GM12878 (cell line): ENCODE measurements around the gene SNX3. TPM values are rescaled to one million over a fixed set of nuclear protein-coding genes. Genes with fewer than 3 reads are reported as not detected.

ENCODE experiments used
- CHD2 ChIP-seq: IDR thresholded peaks from 2 replicates; pipeline ENCODE4 v1.6.1; 2011; ENCODE audit warnings: low read depth, low read length, improper control_type of control experiment, borderline replicate concordance
- CREM ChIP-seq: IDR thresholded peaks from 2 replicates; pipeline ENCODE4 v1.6.1; 2014; ENCODE audit warnings: antibody characterized with exemption, low read depth
- HCFC1 ChIP-seq: fragments of 150-350 bp; IDR thresholded peaks from 2 replicates; pipeline ENCODE4 v1.6.1; 2014; ENCODE audit warnings: low read length
- HDGF ChIP-seq: fragments of 450-650 bp; IDR thresholded peaks from 2 replicates; pipeline ENCODE4 v1.6.1; 2016; ENCODE audit warnings: antibody characterized with exemption
- IKZF2 ChIP-seq, 2 experiments: fragments of 450-650 bp; IDR thresholded peaks; 2 replicates each; pipeline ENCODE4 v1.6.1; 2017; ENCODE audit warnings: mild to moderate bottlenecking in 2 of 2, moderate library complexity in 2 of 2
- PRDM15 ChIP-seq: fragments of 450-650 bp; formaldehyde crosslinking; IDR thresholded peaks from 2 replicates; pipeline ENCODE4 v1.4.0; 2020; ENCODE audit warnings: mild to moderate bottlenecking, moderate library complexity
- SIN3A ChIP-seq: IDR thresholded peaks from 2 replicates; pipeline ENCODE4 v1.6.1; 2012; ENCODE audit warnings: low read depth, low read length, improper control_type of control experiment
- SRF ChIP-seq, 2 experiments: IDR thresholded peaks; 2 replicates each; pipeline ENCODE4 v1.6.1; 2011; ENCODE audit warnings: low read depth in 2 of 2, low read length in 2 of 2, mild to moderate bottlenecking in 1 of 2, moderate library complexity in 1 of 2
- TAF1 ChIP-seq: IDR thresholded peaks from 2 replicates; pipeline ENCODE4 v1.6.1; 2011; ENCODE audit warnings: mild to moderate bottlenecking, low read depth, low read length, borderline replicate concordance
- ZNF622 ChIP-seq: fragments of 450-650 bp; IDR thresholded peaks from 2 replicates; pipeline ENCODE4 v1.6.1; 2017; ENCODE audit warnings: mild to moderate bottlenecking, inconsistent platforms
- polyA plus RNA-seq, 11 experiments: library from polyadenylated mRNA; depleted of rRNA in 4 of 11; unstranded in 6 of 11; stranded (reverse) in 5 of 11; fragments of >200 nt; fragmentation: Nextera tagmentation in 4 of 11; fragmentation: Illumina TruSeq in 1 of 11; extraction: Ambion mirVana in 4 of 11; extraction: Trizol in 1 of 11; gene quantifications; 1 replicate in 1 of 11; 2 replicates in 10 of 11; pipeline versions ENCODE4 v1.2.1 to v1.2.3, GENCODE V29; 2011 to 2016; ENCODE audit warnings: inconsistent platforms in 2 of 11, missing spikeins in 2 of 11, low read depth in 1 of 11
- total RNA-seq, 4 experiments: library from RNA; depleted of rRNA in 3 of 4; stranded (reverse); fragments of >200 nt in 3 of 4; fragmentation: Illumina TruSeq in 1 of 4; extraction: Trizol in 1 of 4; gene quantifications; 2 replicates each; pipeline versions ENCODE4 v1.2.1 to v1.2.3, GENCODE V29; 2013 to 2021

Gene SNX3
- total and polyA plus RNA-seq, 10 of the 15 experiments (the other 5 are each of a cell fraction or from before 2014, with no cell fraction given): 43.7 to 297 (median 95.6) TPM

- peak; percentile 58; the same call in 1 of the 2 replicates for TF ChIP-seq CREM
- TF ChIP-seq IKZF2 (IDR thresholded peaks at IDR 0.05): peak; percentile 93 to 94
- no peak for TF ChIP-seq ZNF622
- TF ChIP-seq HDGF: peak; percentile 93
- peak in 1 of 2 experiments; percentile 59; a peak in 1 of 4 replicates for TF ChIP-seq SRF (IDR thresholded peaks at IDR 0.05; ENCODE audit: low read depth in 2 of 2, low read length in 2 of 2)
- peak; percentile 79 for TF ChIP-seq TAF1
- TF ChIP-seq CHD2: no peak; the same call in 1 of the 2 replicates
- no peak for TF ChIP-seq SIN3A
- TF ChIP-seq PRDM15 (CRISPR knock-in tag): no peak
- TF ChIP-seq HCFC1: peak; percentile 80
- TF ChIP-seq, all 136 proteins: peak for 65
Observed at GRCh38 chr6:108260809-108261569, at the start of gene SNX3 (continued).
